Panc1 (cell line): ENCODE data around the gene RELA. TPM values are rescaled to one million over a fixed set of nuclear protein-coding genes. Genes with fewer than 3 reads are reported as not detected.

ENCODE experiments used
- ATAC-seq: fragments of 200-7000 bp; cut with Tn5 transposase; 2 replicates; pipeline ENCODE4 v1.9.1; 2020; ENCODE audit warnings: mild to moderate bottlenecking, moderate library complexity
- BruUV-seq: library from RNA; stranded (reverse); fragments of 400-500 nt; replicated peaks from 2 replicates; lab custom pipeline; 2021; lab: Mats Ljungman, UMichigan
- CTCF ChIA-PET: fragments of 300-600 bp; sonication (Branson Sonifier 250); formaldehyde crosslinking; loops from one replicate; lab custom pipeline; 2022; ENCODE audit warnings: antibody characterized with exemption; lab: Charles Lee
- POLR2A ChIA-PET: fragments of 300-600 bp; sonication (Branson Sonifier 250); formaldehyde crosslinking; loops from one replicate; lab custom pipeline; 2022; ENCODE audit warnings: antibody characterized with exemption; lab: Charles Lee
- DNase-seq: peaks from one replicate; pipeline ENCODE4 v3.0.0-alpha.2; 2010; ENCODE audit warnings: low read depth, low spot score
- H3K27ac ChIP-seq: 2 replicates; pipeline ENCODE4 v1.5.1; 2011; ENCODE audit warnings: mild to moderate bottlenecking, low read length, inconsistent platforms
- H3K27me3 ChIP-seq: fragments of 200-500 bp; sonication (Bioruptor generic); 2 replicates; pipeline ENCODE4 v1.6.0; 2014; ENCODE audit warnings: low read length, inconsistent platforms; ENCODE audit not compliant: control insufficient read depth, insufficient read depth
- H3K36me3 ChIP-seq: fragments of 200-500 bp; sonication (Bioruptor generic); 2 replicates; pipeline ENCODE4 v1.5.1; 2014; ENCODE audit warnings: inconsistent platforms, mild to moderate bottlenecking, low read length, moderate library complexity; ENCODE audit not compliant: control insufficient read depth, insufficient read depth
- H3K4me1 ChIP-seq: 2 replicates; pipeline ENCODE4 v1.5.1; 2011; ENCODE audit warnings: inconsistent platforms, mild to moderate bottlenecking, low read length, moderate library complexity; ENCODE audit not compliant: control insufficient read depth, insufficient read depth
- H3K4me3 ChIP-seq, 2 experiments: 2 replicates each; pipeline ENCODE4 v1.5.1; 2011 to 2012; ENCODE audit warnings: low read depth in 2 of 2, low read length in 2 of 2, mild to moderate bottlenecking in 2 of 2, inconsistent platforms in 1 of 2, moderate library complexity in 1 of 2
- H3K9me3 ChIP-seq: fragments of 200-500 bp; sonication (Bioruptor generic); 2 replicates; pipeline ENCODE4 v1.5.1; 2014; ENCODE audit warnings: low read depth, mild to moderate bottlenecking, inconsistent platforms, low read length, moderate library complexity; ENCODE audit not compliant: control insufficient read depth, insufficient read depth
- POLR2AphosphoS5 ChIP-seq: IDR thresholded peaks from 2 replicates; pipeline ENCODE4 v1.6.1; 2012; ENCODE audit warnings: mild to moderate bottlenecking, low read depth, low read length, moderate library complexity
- SIN3A ChIP-seq: IDR thresholded peaks from 2 replicates; pipeline ENCODE4 v1.6.1; 2012; ENCODE audit warnings: low read depth, mild to moderate bottlenecking, low read length, moderate library complexity, borderline replicate concordance; ENCODE audit not compliant: insufficient read depth
- TCF7L2 ChIP-seq: IDR thresholded peaks from 2 replicates; pipeline ENCODE4 v1.6.1; 2011; ENCODE audit warnings: mild to moderate bottlenecking, low read depth, low read length, inconsistent platforms
- in situ Hi-C: cut with HindIII; loops from 2 replicates; pipeline ENCODE4 v1.10.0; 2016; ENCODE audit warnings: low sequenced_read_pairs, low pct_unique_long_range_greater_than_20kb
- intact Hi-C: fragments of 100-400 bp; cut with micrococcal nuclease; formaldehyde crosslinking; loops from one replicate; pipeline ENCODE4 v1.10.0; 2022; ENCODE audit not compliant: unreplicated experiment
- total RNA-seq: library from RNA; stranded (reverse); gene quantifications from one replicate; pipeline ENCODE4 v1.2.1, GENCODE V29; 2021; ENCODE audit not compliant: unreplicated experiment
- TF ChIP-seq, protein P1 (sequence below), 2 experiments: IDR thresholded peaks; 2 replicates each; pipeline ENCODE4 v1.6.1; 2011 to 2012; ENCODE audit warnings: low read depth in 2 of 2, control low read depth in 1 of 2, low read length in 1 of 2, mild to moderate bottlenecking in 1 of 2, moderate library complexity in 1 of 2; ENCODE audit not compliant: insufficient read depth in 1 of 2
- TF ChIP-seq, protein P2 (sequence below): fragments of 450-650 bp; IDR thresholded peaks from 2 replicates; pipeline ENCODE4 v1.5.1; 2017; ENCODE audit warnings: mild to moderate bottlenecking

Gene RELA
- total RNA-seq, 1 experiment from 2014 or later: 141 TPM

DNA sequence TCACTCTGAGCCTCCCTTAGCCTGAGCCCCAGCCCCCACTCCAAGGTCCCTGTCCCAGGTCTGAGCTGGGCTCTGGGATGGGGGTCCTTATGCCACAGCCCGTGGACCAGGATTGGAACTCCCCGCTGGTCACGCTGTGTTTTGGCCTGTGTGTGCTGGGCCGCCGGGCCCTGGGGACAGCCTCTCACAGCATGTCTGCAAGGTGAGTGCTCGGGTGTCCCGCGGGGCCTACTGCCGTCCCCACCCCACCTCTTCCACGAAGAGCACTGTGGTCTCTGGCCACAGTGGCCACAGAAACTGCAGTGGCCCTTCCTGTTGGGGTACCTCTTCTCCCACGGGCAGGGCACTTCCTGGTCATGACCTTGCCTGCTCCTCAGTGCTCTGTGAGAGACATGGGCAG, 28.3 kb downstream of the RELA start:
- peaks cover 16% of the 10 kb centered on the region for H3K4me1 ChIP-seq
- intact Hi-C loops (loop anchor here (10.0 kb wide), 1 partner anchor 70 kb away; no protein-coding TSS in a partner anchor), in situ Hi-C loops (no loop called here)
- peaks cover 10% of the 10 kb centered on the region for H3K36me3 ChIP-seq
- no peak overlapping the region for H3K4me3 ChIP-seq
- H3K9me3 ChIP-seq: no peaks in the 10 kb centered on the region
- ChIA-PET POLR2A (no interaction called here), CTCF (no interaction called here)
- DNase-seq (no peak), ATAC-seq (no peak)
- no TSS peak for BruUV-seq
- H3K27ac ChIP-seq: no peak overlapping the region
- H3K27me3 ChIP-seq: no peaks in the 10 kb centered on the region
- TF ChIP-seq, protein P1, sequence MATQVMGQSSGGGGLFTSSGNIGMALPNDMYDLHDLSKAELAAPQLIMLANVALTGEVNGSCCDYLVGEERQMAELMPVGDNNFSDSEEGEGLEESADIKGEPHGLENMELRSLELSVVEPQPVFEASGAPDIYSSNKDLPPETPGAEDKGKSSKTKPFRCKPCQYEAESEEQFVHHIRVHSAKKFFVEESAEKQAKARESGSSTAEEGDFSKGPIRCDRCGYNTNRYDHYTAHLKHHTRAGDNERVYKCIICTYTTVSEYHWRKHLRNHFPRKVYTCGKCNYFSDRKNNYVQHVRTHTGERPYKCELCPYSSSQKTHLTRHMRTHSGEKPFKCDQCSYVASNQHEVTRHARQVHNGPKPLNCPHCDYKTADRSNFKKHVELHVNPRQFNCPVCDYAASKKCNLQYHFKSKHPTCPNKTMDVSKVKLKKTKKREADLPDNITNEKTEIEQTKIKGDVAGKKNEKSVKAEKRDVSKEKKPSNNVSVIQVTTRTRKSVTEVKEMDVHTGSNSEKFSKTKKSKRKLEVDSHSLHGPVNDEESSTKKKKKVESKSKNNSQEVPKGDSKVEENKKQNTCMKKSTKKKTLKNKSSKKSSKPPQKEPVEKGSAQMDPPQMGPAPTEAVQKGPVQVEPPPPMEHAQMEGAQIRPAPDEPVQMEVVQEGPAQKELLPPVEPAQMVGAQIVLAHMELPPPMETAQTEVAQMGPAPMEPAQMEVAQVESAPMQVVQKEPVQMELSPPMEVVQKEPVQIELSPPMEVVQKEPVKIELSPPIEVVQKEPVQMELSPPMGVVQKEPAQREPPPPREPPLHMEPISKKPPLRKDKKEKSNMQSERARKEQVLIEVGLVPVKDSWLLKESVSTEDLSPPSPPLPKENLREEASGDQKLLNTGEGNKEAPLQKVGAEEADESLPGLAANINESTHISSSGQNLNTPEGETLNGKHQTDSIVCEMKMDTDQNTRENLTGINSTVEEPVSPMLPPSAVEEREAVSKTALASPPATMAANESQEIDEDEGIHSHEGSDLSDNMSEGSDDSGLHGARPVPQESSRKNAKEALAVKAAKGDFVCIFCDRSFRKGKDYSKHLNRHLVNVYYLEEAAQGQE (IDR thresholded peaks at IDR 0.05; ENCODE audit: insufficient read depth in 1 of 2, low read depth in 2 of 2, low read length in 1 of 2): no peak
- TF ChIP-seq, protein P2, sequence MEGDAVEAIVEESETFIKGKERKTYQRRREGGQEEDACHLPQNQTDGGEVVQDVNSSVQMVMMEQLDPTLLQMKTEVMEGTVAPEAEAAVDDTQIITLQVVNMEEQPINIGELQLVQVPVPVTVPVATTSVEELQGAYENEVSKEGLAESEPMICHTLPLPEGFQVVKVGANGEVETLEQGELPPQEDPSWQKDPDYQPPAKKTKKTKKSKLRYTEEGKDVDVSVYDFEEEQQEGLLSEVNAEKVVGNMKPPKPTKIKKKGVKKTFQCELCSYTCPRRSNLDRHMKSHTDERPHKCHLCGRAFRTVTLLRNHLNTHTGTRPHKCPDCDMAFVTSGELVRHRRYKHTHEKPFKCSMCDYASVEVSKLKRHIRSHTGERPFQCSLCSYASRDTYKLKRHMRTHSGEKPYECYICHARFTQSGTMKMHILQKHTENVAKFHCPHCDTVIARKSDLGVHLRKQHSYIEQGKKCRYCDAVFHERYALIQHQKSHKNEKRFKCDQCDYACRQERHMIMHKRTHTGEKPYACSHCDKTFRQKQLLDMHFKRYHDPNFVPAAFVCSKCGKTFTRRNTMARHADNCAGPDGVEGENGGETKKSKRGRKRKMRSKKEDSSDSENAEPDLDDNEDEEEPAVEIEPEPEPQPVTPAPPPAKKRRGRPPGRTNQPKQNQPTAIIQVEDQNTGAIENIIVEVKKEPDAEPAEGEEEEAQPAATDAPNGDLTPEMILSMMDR: no peak
- TF ChIP-seq TCF7L2: no peak
- no peak for TF ChIP-seq POLR2AphosphoS5
- TF ChIP-seq SIN3A: no peak

DNA sequence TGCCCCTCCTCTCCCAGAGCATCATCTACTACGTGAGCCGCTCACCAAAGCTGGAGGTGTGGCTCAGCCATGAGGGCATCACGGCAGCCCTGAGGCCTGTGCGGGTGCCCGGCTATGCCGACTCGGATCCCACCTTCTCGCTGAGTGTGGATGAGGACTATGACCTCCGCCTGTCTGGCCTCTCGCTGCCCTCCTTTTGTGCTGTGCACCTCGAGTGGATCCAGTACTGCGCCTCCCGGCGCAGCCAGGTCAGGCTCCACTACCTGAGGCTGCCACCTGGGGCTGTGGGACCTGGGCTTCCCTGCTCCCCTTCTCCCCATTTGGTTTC, 28.6 kb downstream of the RELA start:
- ATAC-seq: no peak
- no TSS peak for BruUV-seq
- no peak overlapping the region for H3K4me3 ChIP-seq
- H3K9me3 ChIP-seq: no peaks in the 10 kb centered on the region
- H3K27me3 ChIP-seq: no peaks in the 10 kb centered on the region
- TF ChIP-seq, protein P1 (IDR thresholded peaks at IDR 0.05; ENCODE audit: insufficient read depth in 1 of 2, low read depth in 2 of 2, low read length in 1 of 2): no peak
- TF ChIP-seq POLR2AphosphoS5: no peak
- TF ChIP-seq TCF7L2: no peak
- no peak for TF ChIP-seq SIN3A
- TF ChIP-seq, protein P2: no peak
- DNase-seq: no peak
- H3K27ac ChIP-seq: no peak overlapping the region
- POLR2A ChIA-PET: no interaction called here
- peaks cover 16% of the 10 kb centered on the region for H3K4me1 ChIP-seq
- peaks cover 10% of the 10 kb centered on the region for H3K36me3 ChIP-seq
- CTCF ChIA-PET: no interaction called here
- intact Hi-C loops: loop anchor here (10.0 kb wide), 1 partner anchor 71 kb away; no protein-coding TSS in a partner anchor
- in situ Hi-C loops: no loop called here
